Cardiac muscle cell (in vitro differentiated cells and primary cell): Measurements from ENCODE around the gene APBA2. TPM values are rescaled to one million over a fixed set of nuclear protein-coding genes. Genes with fewer than 3 reads are reported as not detected.

Experiments used
- DNase-seq, 2 donors: peaks; one replicate each; pipeline versions ENCODE4 v3.0.0 to v3.0.0-alpha.2; 2010 to 2017; ENCODE audit warnings: low read depth in 1 of 2, low spot score in 1 of 2
- H3K27ac ChIP-seq: fragments of 200-600 bp; sonication (generic); 2 replicates; pipeline ENCODE4 v1.5.1; 2016
- H3K27me3 ChIP-seq: fragments of 200-600 bp; sonication (generic); 2 replicates; pipeline ENCODE4 v1.6.0; 2016; ENCODE audit warnings: control low read depth
- H3K36me3 ChIP-seq: fragments of 200-600 bp; sonication (generic); 2 replicates; pipeline ENCODE4 v1.5.1; 2016; ENCODE audit warnings: control low read depth
- H3K4me1 ChIP-seq: fragments of 200-600 bp; sonication (generic); 2 replicates; pipeline ENCODE4 v1.8.1; 2017; ENCODE audit warnings: low read depth, mild to moderate bottlenecking, mixed run types
- H3K4me3 ChIP-seq: fragments of 200-600 bp; sonication (generic); 2 replicates; pipeline ENCODE4 v1.5.1; 2016; ENCODE audit warnings: mild to moderate bottlenecking
- H3K9me3 ChIP-seq: fragments of 200-600 bp; sonication (generic); 2 replicates; pipeline ENCODE4 v1.5.1; 2017; ENCODE audit warnings: low read depth, mild to moderate bottlenecking, control low read depth
- CTCF ChIP-seq: IDR thresholded peaks from 2 replicates; pipeline ENCODE4 v1.5.1; 2012; ENCODE audit warnings: low read depth, mild to moderate bottlenecking, low read length
- polyA plus RNA-seq: library from polyadenylated mRNA; unstranded; fragments of >200 nt; fragmentation: Nextera tagmentation; extraction: Ambion mirVana; gene quantifications from 2 replicates; pipeline ENCODE4 v1.2.1, GENCODE V29; 2016
- total RNA-seq: library from RNA; depleted of rRNA; stranded (reverse); fragments of >200 nt; gene quantifications from 2 replicates; pipeline ENCODE4 v1.2.3, GENCODE V29; 2016

Gene APBA2
- total and polyA plus RNA-seq, 2 experiments from 2014 or later = 20.5 to 33.2 TPM

- Histone ChIP-seq H3K4me3 (no peak overlapping the region), H3K36me3 (no peaks in the 10 kb centered on the region), H3K27me3 (no peaks in the 10 kb centered on the region), H3K9me3 (no peaks in the 10 kb centered on the region), H3K4me1 (no peaks in the 10 kb centered on the region), H3K27ac (no peak overlapping the region)
- no peak for TF ChIP-seq CTCF
- DNase-seq = no peak
These were observed 221.6 kb downstream of the APBA2 start for GRCh38 chr15:29107291-29107890.

GRCh38 chr15:29107971-29108645 is 222.3 kb downstream of the APBA2 start:
- Histone ChIP-seq H3K9me3 (no peaks in the 10 kb centered on the region), H3K27me3 (no peaks in the 10 kb centered on the region), H3K4me1 (no peaks in the 10 kb centered on the region), H3K4me3 (no peak overlapping the region), H3K36me3 (no peaks in the 10 kb centered on the region), H3K27ac (no peak overlapping the region)
- DNase-seq = no peak
- no peak for TF ChIP-seq CTCF

GRCh38 chr15:29109762-29110161 is 224.0 kb downstream of the APBA2 start:
- Histone ChIP-seq H3K4me3 (no peak overlapping the region), H3K36me3 (no peaks in the 10 kb centered on the region), H3K27me3 (no peaks in the 10 kb centered on the region), H3K9me3 (no peaks in the 10 kb centered on the region), H3K27ac (no peak overlapping the region), H3K4me1 (no peaks in the 10 kb centered on the region)
- TF ChIP-seq CTCF = no peak
- no peak for DNase-seq

GRCh38 chr15:29110176-29110575 is 224.4 kb downstream of the APBA2 start:
- no peaks in the 10 kb centered on the region for H3K4me1 ChIP-seq
- H3K9me3 ChIP-seq = no peaks in the 10 kb centered on the region
- no peak overlapping the region for H3K27ac ChIP-seq
- H3K36me3 ChIP-seq = no peaks in the 10 kb centered on the region
- TF ChIP-seq CTCF = no peak
- no peak for DNase-seq
- no peak overlapping the region for H3K4me3 ChIP-seq
- H3K27me3 ChIP-seq = no peaks in the 10 kb centered on the region

- Histone ChIP-seq H3K4me3 (no peak overlapping the region), H3K27me3 (no peaks in the 10 kb centered on the region), H3K27ac (no peak overlapping the region), H3K9me3 (no peaks in the 10 kb centered on the region), H3K36me3 (no peaks in the 10 kb centered on the region), H3K4me1 (peaks cover 2% of the 10 kb centered on the region)
- no peak for DNase-seq
- no peak for TF ChIP-seq CTCF
These were observed 225.0 kb downstream of the APBA2 start for GRCh38 chr15:29110733-29111132.
